GM12892 (cell line): ENCODE measurements around the gene GARS1.

Experiments
- POLR2A ChIP-seq: IDR thresholded peaks from 2 replicates; pipeline ENCODE4 v1.6.1; 2011; ENCODE audit warnings: low read depth, low read length, control low read depth
- POLR2AphosphoS5 ChIP-seq: IDR thresholded peaks from 2 replicates; pipeline ENCODE4 v1.6.1; 2011; ENCODE audit warnings: low read depth, low read length, control low read depth

DNA sequence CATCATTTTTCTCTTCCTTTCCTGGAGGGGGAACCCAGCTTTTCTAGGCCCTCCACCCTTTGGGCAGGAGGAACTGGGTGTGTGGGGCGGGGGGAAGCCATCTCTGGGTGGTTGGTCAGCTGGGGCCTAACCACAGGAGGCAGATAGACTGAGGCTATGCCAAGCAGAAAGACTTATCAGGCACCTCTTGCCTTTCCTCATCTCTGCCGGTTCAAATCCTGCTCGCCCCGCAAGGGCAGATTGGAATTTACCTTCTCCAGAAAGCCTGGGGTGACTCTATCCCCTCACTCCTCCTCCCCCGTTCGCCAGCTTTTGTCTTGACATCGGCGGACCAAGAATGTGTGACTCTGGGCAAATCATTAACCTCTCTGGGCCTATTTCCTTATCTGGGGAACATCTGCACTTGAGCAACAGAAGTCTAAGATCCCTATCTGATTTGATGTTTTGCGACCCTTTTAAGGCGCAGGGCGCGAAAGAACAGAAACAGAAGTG, 584 bp upstream of the GARS1 start:
- TF ChIP-seq POLR2A: no peak
- TF ChIP-seq POLR2AphosphoS5: peak; percentile 46; the same call in 1 of the 2 replicates
